LNCaP clone FGC (cell line): ENCODE data around the gene SALL1.

ENCODE experiments used
- DNase-seq: peaks from one replicate; pipeline ENCODE4 v3.0.0-alpha.2; 2011; ENCODE audit warnings: low read depth
- H3K4me3 ChIP-seq: 2 replicates; pipeline ENCODE4 v1.5.1; 2011; ENCODE audit warnings: mild to moderate bottlenecking, low read depth, low read length, control low read depth
- CTCF ChIP-seq: IDR thresholded peaks from 2 replicates; pipeline ENCODE4 v1.5.1; 2012; ENCODE audit warnings: mild to moderate bottlenecking; ENCODE audit not compliant: control insufficient read depth, insufficient read depth; ENCODE audit errors: extremely low read depth

Gene SALL1

GRCh38 chr16:51114382-51114781 is 36.7 kb downstream of the SALL1 start:
- DNase-seq, result no peak
- no peak for TF ChIP-seq CTCF
- H3K4me3 ChIP-seq, result no peak overlapping the region

GRCh38 chr16:51113236-51114125 is 37.6 kb downstream of the SALL1 start:
- H3K4me3 ChIP-seq, result no peak overlapping the region
- no peak for DNase-seq

GRCh38 chr16:51112323-51112722 is 38.7 kb downstream of the SALL1 start:
- no peak for TF ChIP-seq CTCF
- no peak overlapping the region for H3K4me3 ChIP-seq
- no peak for DNase-seq

More at GRCh38 chr16:51113236-51114125, 37.6 kb downstream of the SALL1 start:
- no peak for TF ChIP-seq CTCF

GRCh38 chr16:51111759-51112158 is 39.3 kb downstream of the SALL1 start:
- no peak for DNase-seq
- no peak overlapping the region for H3K4me3 ChIP-seq
- no peak for TF ChIP-seq CTCF

- H3K4me3 ChIP-seq, result no peak overlapping the region
- TF ChIP-seq CTCF, result no peak
- no peak for DNase-seq
These were observed 40.3 kb downstream of the SALL1 start for GRCh38 chr16:51110700-51111157.

GRCh38 chr16:51109173-51109572 is 41.9 kb downstream of the SALL1 start:
- H3K4me3 ChIP-seq, result no peak overlapping the region
- TF ChIP-seq CTCF, result no peak
- DNase-seq, result no peak
